Activated B cell treated with CpG ODN at 0.5 μM for 24 hours (primary cell): ENCODE data around the gene SLC44A1. TPM values are rescaled to one million over a fixed set of nuclear protein-coding genes. Genes with fewer than 3 reads are reported as not detected.

Experiments
- ATAC-seq: fragments of 200-7000 bp; cut with Tn5 transposase; one replicate; pipeline ENCODE4 v1.10.0; 2021; ENCODE audit warnings: low read depth, mild to moderate bottlenecking, moderate library complexity
- CTCF ChIA-PET: fragments of 350-600 bp; sonication (Branson Sonifier 250); formaldehyde crosslinking; loops from one replicate; lab custom pipeline; 2021; ENCODE audit warnings: antibody characterized with exemption; lab: Charles Lee
- POLR2A ChIA-PET: fragments of 350-600 bp; sonication (Branson Sonifier 250); formaldehyde crosslinking; loops from one replicate; lab custom pipeline; 2021; ENCODE audit warnings: antibody characterized with exemption; lab: Charles Lee
- DNase-seq: peaks from one replicate; pipeline ENCODE4 v3.0.0; 2022
- H3K27ac Mint-ChIP-seq: one replicate; pipeline ENCODE4 v1.8.0; 2020; ENCODE audit warnings: mixed read lengths
- H3K27me3 Mint-ChIP-seq: one replicate; pipeline ENCODE4 v1.8.0; 2021; ENCODE audit warnings: mixed read lengths
- H3K36me3 Mint-ChIP-seq: one replicate; pipeline ENCODE4 v1.8.0; 2021; ENCODE audit warnings: low read depth, mixed read lengths
- H3K4me1 Mint-ChIP-seq: one replicate; pipeline ENCODE4 v1.8.0; 2021; ENCODE audit warnings: mixed read lengths
- H3K4me3 Mint-ChIP-seq: one replicate; pipeline ENCODE4 v1.8.0; 2020; ENCODE audit warnings: mild to moderate bottlenecking, mixed read lengths
- H3K9me3 Mint-ChIP-seq: one replicate; pipeline ENCODE4 v1.8.0; 2020; ENCODE audit warnings: mixed read lengths
- CTCF ChIP-seq: fragments of 200-600 bp; IDR thresholded peaks from one replicate; pipeline ENCODE4 v1.8.0; 2022; ENCODE audit warnings: antibody characterized with exemption, mild to moderate bottlenecking
- intact Hi-C: fragments of 100-400 bp; cut with micrococcal nuclease; formaldehyde crosslinking; loops from one replicate; pipeline ENCODE4 v1.15.1; 2024
- total RNA-seq: library from RNA; stranded (reverse); gene quantifications from 2 replicates; pipeline ENCODE4 v1.2.3, GENCODE V29; 2022

SLC44A1 gene
- total RNA-seq, 1 donor from 2014 or later = 10.1 TPM

- H3K4me1 Mint-ChIP-seq = peaks cover 17% of the 10 kb centered on the region
- no peak overlapping the region for H3K4me3 Mint-ChIP-seq
- TF ChIP-seq CTCF = no peak
- H3K9me3 Mint-ChIP-seq = no peaks in the 10 kb centered on the region
- ATAC-seq = no peak
- no peak overlapping the region for H3K27ac Mint-ChIP-seq
- H3K36me3 Mint-ChIP-seq = no peaks in the 10 kb centered on the region
- ChIA-PET POLR2A (no interaction called here), CTCF (no interaction called here)
- DNase-seq = no peak
- intact Hi-C loops = no loop called here
- no peaks in the 10 kb centered on the region for H3K27me3 Mint-ChIP-seq
Observed at GRCh38 chr9:105257809-105258208, 13.4 kb downstream of the SLC44A1 start.

- Mint-ChIP-seq H3K27me3 (no peaks in the 10 kb centered on the region), H3K4me1 (peaks cover 17% of the 10 kb centered on the region), H3K27ac (no peak overlapping the region), H3K4me3 (no peak overlapping the region), H3K36me3 (no peaks in the 10 kb centered on the region), H3K9me3 (no peaks in the 10 kb centered on the region)
- DNase-seq (no peak), ATAC-seq (no peak)
- intact Hi-C loops = no loop called here
- ChIA-PET POLR2A (no interaction called here), CTCF (no interaction called here)
- no peak for TF ChIP-seq CTCF
Observed at GRCh38 chr9:105258225-105258737, 13.8 kb downstream of the SLC44A1 start.

GRCh38 chr9:105259274-105259673 lies 14.8 kb downstream of the SLC44A1 start:
- intact Hi-C loops = no loop called here
- Mint-ChIP-seq H3K36me3 (no peaks in the 10 kb centered on the region), H3K4me1 (peaks cover 17% of the 10 kb centered on the region), H3K27ac (no peak overlapping the region), H3K4me3 (no peak overlapping the region), H3K27me3 (no peaks in the 10 kb centered on the region), H3K9me3 (no peaks in the 10 kb centered on the region)
- no peak for TF ChIP-seq CTCF
- ChIA-PET POLR2A (no interaction called here), CTCF (no interaction called here)
- DNase-seq = no peak
- ATAC-seq = no peak

- Mint-ChIP-seq H3K4me3 (no peak overlapping the region), H3K27me3 (no peaks in the 10 kb centered on the region), H3K36me3 (no peaks in the 10 kb centered on the region), H3K9me3 (no peaks in the 10 kb centered on the region), H3K4me1 (peaks cover 20% of the 10 kb centered on the region), H3K27ac (no peak overlapping the region)
- no peak for TF ChIP-seq CTCF
- DNase-seq = no peak
- ATAC-seq = no peak
- CTCF ChIA-PET = no interaction called here
- POLR2A ChIA-PET = no interaction called here
- intact Hi-C loops = no loop called here
Observed at GRCh38 chr9:105259731-105260612, 15.5 kb downstream of the SLC44A1 start.

GRCh38 chr9:105262497-105262896 lies 18.0 kb downstream of the SLC44A1 start:
- intact Hi-C loops = no loop called here
- H3K36me3 Mint-ChIP-seq = no peaks in the 10 kb centered on the region
- H3K4me3 Mint-ChIP-seq = no peak overlapping the region
- no peaks in the 10 kb centered on the region for H3K27me3 Mint-ChIP-seq
- CTCF ChIA-PET = no interaction called here
- no peak for DNase-seq
- peaks cover 18% of the 10 kb centered on the region for H3K4me1 Mint-ChIP-seq
- no peak for ATAC-seq
- peaks cover 3% of the 10 kb centered on the region for H3K9me3 Mint-ChIP-seq
- H3K27ac Mint-ChIP-seq = no peak overlapping the region
- TF ChIP-seq CTCF = no peak
- POLR2A ChIA-PET = no interaction called here
